H1 (cell line): ENCODE data around the gene QPCT. TPM values are rescaled to one million over a fixed set of nuclear protein-coding genes. Genes with fewer than 3 reads are reported as not detected.

Experiments used
- CTCF ChIA-PET: fragments of 300-600 bp; sonication (Branson Sonifier 250); formaldehyde crosslinking; loops from one replicate; lab custom pipeline; 2021; ENCODE audit not compliant: partially characterized antibody; lab: Charles Lee
- POLR2A ChIA-PET: fragments of 300-600 bp; sonication (Branson Sonifier 250); formaldehyde crosslinking; loops from one replicate; lab custom pipeline; 2021; ENCODE audit warnings: inconsistent platforms; ENCODE audit not compliant: partially characterized antibody; lab: Charles Lee
- DNase-seq, 2 experiments: peaks; one replicate each; pipeline versions ENCODE4 v3.0.0 to v3.0.0-alpha.2; 2010 to 2022; ENCODE audit warnings: low spot score in 2 of 2, low read depth in 1 of 2, mixed read lengths in 1 of 2
- FAIRE-seq: peaks from 2 replicates; lab custom pipeline; 2011; peaks lifted over from hg19 to GRCh38; lab: Jason Lieb, UNC
- H2AFZ ChIP-seq: 2 replicates; pipeline ENCODE4 v1.8.1; 2012; ENCODE audit warnings: low read length, inconsistent platforms
- H2AK5ac ChIP-seq: 2 replicates; pipeline ENCODE4 v1.6.1; 2013; ENCODE audit warnings: low read depth, low read length
- H2BK120ac ChIP-seq: replicated peaks from 2 replicates; pipeline ENCODE3; 2013; ENCODE audit warnings: low read depth, low read length, inconsistent platforms
- H2BK12ac ChIP-seq: 2 replicates; pipeline ENCODE4 v1.6.1; 2013; ENCODE audit warnings: low read depth, low read length
- H2BK15ac ChIP-seq: 2 replicates; pipeline ENCODE4 v1.6.1; 2013; ENCODE audit warnings: low read length
- H2BK20ac ChIP-seq: 2 replicates; pipeline ENCODE4 v1.6.1; 2013; ENCODE audit warnings: low read length
- H2BK5ac ChIP-seq: 2 replicates; pipeline ENCODE4 v1.6.1; 2013; ENCODE audit warnings: low read depth, low read length
- H3K14ac ChIP-seq: 2 replicates; pipeline ENCODE4 v1.6.1; 2013; ENCODE audit warnings: inconsistent platforms; ENCODE audit not compliant: insufficient read length
- H3K18ac ChIP-seq: 2 replicates; pipeline ENCODE4 v1.6.1; 2013; ENCODE audit warnings: low read length; ENCODE audit errors: extremely low read depth
- H3K23ac ChIP-seq: 2 replicates; pipeline ENCODE4 v1.6.1; 2013; ENCODE audit warnings: inconsistent platforms; ENCODE audit not compliant: insufficient read length
- H3K23me2 ChIP-seq: 2 replicates; pipeline ENCODE4 v1.6.1; 2013; ENCODE audit warnings: low read depth, low read length
- H3K27ac ChIP-seq: 2 replicates; pipeline ENCODE4 v1.6.1; 2011; ENCODE audit warnings: low read depth, low read length, inconsistent platforms
- H3K27me3 ChIP-seq, 4 experiments: replicated peaks in 1 of 4; 1 replicate in 1 of 4; 2 replicates in 3 of 4; pipeline versions ENCODE4 v1.6.1 to v1.8.1; 2011 to 2013; ENCODE audit warnings: low read length in 3 of 4, mild to moderate bottlenecking in 3 of 4, inconsistent platforms in 2 of 4, mixed read lengths in 2 of 4, moderate library complexity in 1 of 4; ENCODE audit not compliant: control insufficient read depth in 3 of 4, insufficient read depth in 3 of 4; ENCODE audit errors: extremely low read depth in 1 of 4
- H3K36me3 ChIP-seq, 4 experiments: 2 replicates each; pipeline versions ENCODE4 v1.6.1 to v1.8.1; 2011 to 2013; ENCODE audit warnings: mild to moderate bottlenecking in 4 of 4, low read length in 3 of 4, moderate library complexity in 2 of 4, control low read depth in 1 of 4, inconsistent platforms in 1 of 4; ENCODE audit not compliant: insufficient read depth in 4 of 4, control insufficient read depth in 2 of 4
- H3K4ac ChIP-seq: replicated peaks from 2 replicates; pipeline ENCODE3; 2013; ENCODE audit warnings: low read length, low read depth, mixed read lengths, inconsistent platforms; ENCODE audit not compliant: insufficient read length
- H3K4me1 ChIP-seq, 4 experiments: replicated peaks in 1 of 4; 1 replicate in 1 of 4; 2 replicates in 3 of 4; pipeline versions ENCODE4 v1.6.1 to v1.8.1; 2011 to 2013; ENCODE audit warnings: low read length in 3 of 4, inconsistent platforms in 2 of 4, mixed read lengths in 1 of 4; ENCODE audit not compliant: insufficient read depth in 4 of 4, control insufficient read depth in 3 of 4
- H3K4me2 ChIP-seq, 2 experiments: 2 replicates each; pipeline versions ENCODE4 v1.6.1 to v1.8.1; 2011 to 2013; ENCODE audit warnings: low read depth in 2 of 2, low read length in 2 of 2, control low read depth in 1 of 2, inconsistent platforms in 1 of 2, mild to moderate bottlenecking in 1 of 2; ENCODE audit not compliant: insufficient read depth in 1 of 2
- H3K4me3 ChIP-seq, 4 experiments: fragments of 200-600, 300-600 bp in 1 of 4; sonication (generic), shearing (Covaris generic), sonication (Bioruptor Twin) in 1 of 4; 2 replicates each; pipeline versions ENCODE4 v1.5.1 to v1.8.1; 2011 to 2016; ENCODE audit warnings: low read length in 4 of 4, low read depth in 3 of 4, control low read depth in 2 of 4, inconsistent platforms in 2 of 4, mild to moderate bottlenecking in 2 of 4, mixed read lengths in 1 of 4, moderate library complexity in 1 of 4; ENCODE audit not compliant: insufficient read depth in 2 of 4; ENCODE audit errors: extremely low read depth in 1 of 4
- H3K56ac ChIP-seq: replicated peaks from 2 replicates; pipeline ENCODE3; 2013; ENCODE audit warnings: low read depth, mild to moderate bottlenecking, mixed read lengths, low read length, inconsistent platforms; ENCODE audit not compliant: insufficient read length
- H3K79me1 ChIP-seq: 2 replicates; pipeline ENCODE4 v1.6.1; 2013; ENCODE audit warnings: low read depth, low read length, control low read depth
- H3K79me2 ChIP-seq, 2 experiments: 2 replicates each; pipeline versions ENCODE4 v1.6.1 to v1.8.1; 2012 to 2013; ENCODE audit warnings: low read length in 2 of 2, mild to moderate bottlenecking in 2 of 2, inconsistent platforms in 1 of 2; ENCODE audit not compliant: insufficient read depth in 2 of 2, control insufficient read depth in 1 of 2
- H3K9ac ChIP-seq, 4 experiments: replicated peaks in 1 of 4; 1 replicate in 1 of 4; 2 replicates in 3 of 4; pipeline versions ENCODE4 v1.6.1 to v1.8.1; 2011 to 2013; ENCODE audit warnings: low read depth in 3 of 4, low read length in 3 of 4, control low read depth in 2 of 4, mild to moderate bottlenecking in 2 of 4, moderate library complexity in 2 of 4, inconsistent platforms in 1 of 4; ENCODE audit errors: extremely low read depth in 1 of 4
- H3K9me3 ChIP-seq, 2 experiments: 2 replicates each; pipeline versions ENCODE4 v1.6.1 to v1.8.1; 2012 to 2013; ENCODE audit warnings: mild to moderate bottlenecking in 2 of 2, moderate library complexity in 2 of 2, control low read depth in 1 of 2, inconsistent platforms in 1 of 2, low read depth in 1 of 2, low read length in 1 of 2, mixed read lengths in 1 of 2; ENCODE audit not compliant: insufficient read depth in 2 of 2
- H4K20me1 ChIP-seq, 2 experiments: replicated peaks in 1 of 2; 2 replicates each; pipeline versions ENCODE3 to v1.8.1; 2011 to 2013; ENCODE audit warnings: inconsistent platforms in 2 of 2, low read length in 2 of 2, mild to moderate bottlenecking in 1 of 2; ENCODE audit not compliant: insufficient read depth in 2 of 2, control insufficient read depth in 1 of 2
- H4K5ac ChIP-seq: 2 replicates; pipeline ENCODE4 v1.6.1; 2013; ENCODE audit warnings: low read length, low read depth, mixed read lengths, inconsistent platforms; ENCODE audit not compliant: insufficient read length
- H4K8ac ChIP-seq: 2 replicates; pipeline ENCODE4 v1.8.0; 2013; ENCODE audit warnings: mild to moderate bottlenecking, moderate library complexity, low read length, inconsistent platforms; ENCODE audit not compliant: insufficient read depth; ENCODE audit errors: extremely low read depth
- H4K91ac ChIP-seq: replicated peaks from 2 replicates; pipeline ENCODE3; 2013; ENCODE audit warnings: low read length, mixed read lengths, inconsistent platforms; ENCODE audit not compliant: insufficient read length
- BACH1 ChIP-seq: IDR thresholded peaks from 2 replicates; pipeline ENCODE4 v1.6.1; 2012; ENCODE audit warnings: low read length, improper control_type of control experiment
- BCL11A ChIP-seq, 2 experiments: IDR thresholded peaks; one replicate each; pipeline ENCODE4 v1.6.1; 2011; ENCODE audit warnings: low read depth in 2 of 2, low read length in 2 of 2, mild to moderate bottlenecking in 2 of 2
- CBX8 ChIP-seq: fragments of 300-800, 300-1000 bp; sonication (generic); IDR thresholded peaks from 2 replicates; pipeline ENCODE4 v1.7.1; 2016; ENCODE audit warnings: low read depth, low read length, borderline replicate concordance
- CHD1 ChIP-seq: IDR thresholded peaks from 2 replicates; pipeline ENCODE4 v1.6.1; 2012; ENCODE audit warnings: low read depth, low read length, improper control_type of control experiment
- CTBP2 ChIP-seq: IDR thresholded peaks from 2 replicates; pipeline ENCODE4 v1.7.0; 2011; ENCODE audit warnings: borderline replicate concordance, mild to moderate bottlenecking, moderate library complexity, mixed read lengths, low read length; ENCODE audit not compliant: insufficient read depth, insufficient read length
- KDM4A ChIP-seq: IDR thresholded peaks from one replicate; pipeline ENCODE4 v1.7.1; 2012; ENCODE audit warnings: low read depth, mild to moderate bottlenecking, moderate library complexity, low read length, inconsistent platforms; ENCODE audit not compliant: severe bottlenecking
- POLR2AphosphoS5 ChIP-seq: IDR thresholded peaks from 2 replicates; pipeline ENCODE4 v1.6.1; 2011; ENCODE audit warnings: low read depth, low read length
- RAD21 ChIP-seq, 2 experiments: IDR thresholded peaks in 1 of 2; conservative IDR thresholded peaks in 1 of 2; 2 replicates each; pipeline ENCODE4 v1.6.1; 2011; ENCODE audit warnings: low read depth in 2 of 2, low read length in 2 of 2, improper control_type of control experiment in 1 of 2, inconsistent platforms in 1 of 2, mild to moderate bottlenecking in 1 of 2, moderate library complexity in 1 of 2
- RXRA ChIP-seq: IDR thresholded peaks from 2 replicates; pipeline ENCODE4 v1.6.1; 2011; ENCODE audit warnings: low read depth, mild to moderate bottlenecking, low read length, moderate library complexity; ENCODE audit not compliant: insufficient read depth
- SIX5 ChIP-seq: IDR thresholded peaks from 2 replicates; pipeline ENCODE4 v1.6.1; 2011; ENCODE audit warnings: mild to moderate bottlenecking, low read depth, low read length
- SRF ChIP-seq: IDR thresholded peaks from 2 replicates; pipeline ENCODE4 v1.6.1; 2011; ENCODE audit warnings: mild to moderate bottlenecking, low read depth, low read length, moderate library complexity
- TBP ChIP-seq: IDR thresholded peaks from 2 replicates; pipeline ENCODE4 v1.6.1; 2011; ENCODE audit warnings: low read depth, low read length, improper control_type of control experiment
- WGBS, 2 experiments: shearing (Covaris generic) in 1 of 2; methylation state at CpG; one replicate each; pipeline versions ENCODE4 v1.1.6 to v1.1.7; 2013 to 2015; ENCODE audit warnings: low lambda C conversion rate in 2 of 2, mixed read lengths in 2 of 2, inconsistent platforms in 1 of 2, low coverage in 1 of 2, missing lambda C conversion rate in 1 of 2; ENCODE audit not compliant: insufficient replicate concordance in 2 of 2, insufficient coverage in 1 of 2, insufficient read length in 1 of 2; ENCODE audit errors: extremely low coverage in 1 of 2, missing lambda C conversion rate in 1 of 2; 5-methylcytosine and 5-hydroxymethylcytosine counted together
- polyA plus RNA-seq, 7 experiments: library from polyadenylated mRNA; depleted of rRNA in 3 of 7; stranded (reverse) in 5 of 7; unstranded in 2 of 7; fragments of >200 nt in 5 of 7; fragments of 200-250 nt in 2 of 7; gene quantifications; 1 replicate in 5 of 7; 2 replicates in 1 of 7; 4 replicates in 1 of 7; pipeline versions ENCODE4 v1.2.1 to v1.2.3, GENCODE V29; 2011 to 2013; ENCODE audit warnings: missing spikeins in 2 of 7, mixed read lengths in 2 of 7
- total RNA-seq: library from RNA; stranded (reverse); fragmentation: NEBNext Ultra II Directional; extraction: Animal tissue kit (Norgen Biotek cat#: 25700); gene quantifications from 2 replicates; pipeline ENCODE4 v1.2.1, GENCODE V29; 2021
- TF ChIP-seq, protein P1 (sequence below): IDR thresholded peaks from 2 replicates; pipeline ENCODE4 v1.6.1; 2012; ENCODE audit warnings: low read length, inconsistent platforms

Gene QPCT
- total and polyA plus RNA-seq, 2 of the 8 experiments (the other 6 are each of a cell fraction or from before 2014, with no cell fraction given): 4.0 to 4.3 TPM

DNA sequence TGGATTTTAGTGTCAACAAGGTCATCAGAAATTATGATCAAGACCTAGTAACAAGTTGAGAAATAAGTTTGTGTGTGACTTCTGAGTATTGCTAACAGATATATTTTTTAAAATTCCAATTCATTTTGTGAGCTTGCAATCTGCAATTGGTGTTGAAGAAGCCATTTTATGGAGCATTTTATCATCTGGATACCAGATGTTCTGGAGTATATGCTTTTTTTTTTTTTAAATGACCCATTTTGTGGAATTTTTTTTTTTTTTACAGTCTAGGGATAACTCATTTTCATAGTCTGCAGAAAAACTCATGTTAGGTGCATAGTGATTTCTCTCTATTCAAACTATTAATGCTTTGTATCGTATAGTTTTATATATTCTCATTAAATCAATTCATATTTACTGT is 12.6 kb downstream of the QPCT start:
- Histone ChIP-seq H3K36me3 (no peaks in the 10 kb centered on the region), H2AFZ (no peak overlapping the region), H3K18ac (no peak overlapping the region), H2BK15ac (no peak overlapping the region), H3K14ac (no peak overlapping the region), H4K8ac (no peak overlapping the region), H3K4me1 (no peaks in the 10 kb centered on the region), H4K5ac (no peak overlapping the region), H4K91ac (no peak overlapping the region), H3K4me3 (no peak overlapping the region), H3K23me2 (no peaks in the 10 kb centered on the region), H2AK5ac (no peak overlapping the region), H2BK120ac (no peak overlapping the region), H3K27me3 (no peaks in the 10 kb centered on the region), H3K9ac (no peak overlapping the region), H3K23ac (no peak overlapping the region), H4K20me1 (no peaks in the 10 kb centered on the region), H2BK20ac (no peak overlapping the region), H2BK12ac (no peak overlapping the region), H2BK5ac (no peak overlapping the region), H3K4me2 (no peak overlapping the region), H3K27ac (no peak overlapping the region), H3K56ac (no peak overlapping the region), H3K79me1 (no peaks in the 10 kb centered on the region), H3K9me3 (no peaks in the 10 kb centered on the region), H3K4ac (no peak overlapping the region), H3K79me2 (no peaks in the 10 kb centered on the region)
- WGBS, 2 experiments: 88% methylated on average over 1 of the region's 1 CpG; no CpG with 5 or more reads in 1 of the 2 experiments
- ChIA-PET POLR2A (no interaction called here), CTCF (interaction anchor here (0.7 to 1.1 kb wide), 4 partner anchors 8 to 200 kb away, joined by 3 to 5 read pairs (median 4); no protein-coding TSS in a partner anchor)
- FAIRE-seq (no peak), DNase-seq (no peak)
- TF ChIP-seq, protein P1, sequence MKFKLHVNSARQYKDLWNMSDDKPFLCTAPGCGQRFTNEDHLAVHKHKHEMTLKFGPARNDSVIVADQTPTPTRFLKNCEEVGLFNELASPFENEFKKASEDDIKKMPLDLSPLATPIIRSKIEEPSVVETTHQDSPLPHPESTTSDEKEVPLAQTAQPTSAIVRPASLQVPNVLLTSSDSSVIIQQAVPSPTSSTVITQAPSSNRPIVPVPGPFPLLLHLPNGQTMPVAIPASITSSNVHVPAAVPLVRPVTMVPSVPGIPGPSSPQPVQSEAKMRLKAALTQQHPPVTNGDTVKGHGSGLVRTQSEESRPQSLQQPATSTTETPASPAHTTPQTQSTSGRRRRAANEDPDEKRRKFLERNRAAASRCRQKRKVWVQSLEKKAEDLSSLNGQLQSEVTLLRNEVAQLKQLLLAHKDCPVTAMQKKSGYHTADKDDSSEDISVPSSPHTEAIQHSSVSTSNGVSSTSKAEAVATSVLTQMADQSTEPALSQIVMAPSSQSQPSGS: no peak
- TF ChIP-seq CTBP2: no peak
- no peak for TF ChIP-seq RXRA
- TF ChIP-seq CHD1: no peak
- TF ChIP-seq SRF: no peak
- TF ChIP-seq CBX8: no peak
- no peak for TF ChIP-seq TBP
- TF ChIP-seq BACH1: no peak
- TF ChIP-seq SIX5: no peak
- TF ChIP-seq RAD21 (IDR thresholded peaks at IDR 0.05 in 1 of 2, conservative IDR thresholded peaks at IDR 0.05 in 1 of 2; ENCODE audit: low read depth in 2 of 2, low read length in 2 of 2): no peak
- no peak for TF ChIP-seq POLR2AphosphoS5
- TF ChIP-seq BCL11A (IDR thresholded peaks at IDR 0.05; ENCODE audit: low read depth in 2 of 2, low read length in 2 of 2): no peak
- TF ChIP-seq KDM4A: no peak
